Stimulated activated CD8-positive, alpha-beta memory T cell treated with anti-CD3 and anti-CD28 coated beads, Interleukin-7, amount 100 ng/mL, for 24 hours (primary cell): Measurements from ENCODE around the gene MARK1.

Experiments used
- DNase-seq: peaks from one replicate; pipeline ENCODE4 v3.0.0-alpha.2; 2020; ENCODE audit warnings: low read depth

Gene MARK1

GRCh38 chr1:220527908-220528678 is at the start of gene MARK1:
Gene MARK1 (plus strand): TSS chr1:220528136. CDS start chr1:220528823, 687 bp downstream.
- no peak for DNase-seq

- no peak for DNase-seq
Observed at GRCh38 chr1:220483700-220484099, 44.2 kb upstream of the MARK1 start.

GRCh38 chr1:220484135-220484534 is 43.8 kb upstream of the MARK1 start:
- no peak for DNase-seq

- no peak for DNase-seq
Observed at GRCh38 chr1:220485131-220485530, 42.8 kb upstream of the MARK1 start.

GRCh38 chr1:220485791-220486190 is 42.1 kb upstream of the MARK1 start:
- DNase-seq: no peak

- no peak for DNase-seq
Observed at GRCh38 chr1:220487297-220487820, 40.6 kb upstream of the MARK1 start.

- no peak for DNase-seq
Observed at GRCh38 chr1:220491891-220492290, 36.0 kb upstream of the MARK1 start.

GRCh38 chr1:220497220-220497947 is 30.6 kb upstream of the MARK1 start:
- DNase-seq: no peak

- DNase-seq: no peak
Observed at GRCh38 chr1:220498188-220498587, 29.7 kb upstream of the MARK1 start.

GRCh38 chr1:220500372-220500771 is 27.6 kb upstream of the MARK1 start:
- no peak for DNase-seq

- no peak for DNase-seq
Observed at GRCh38 chr1:220504329-220504728, 23.6 kb upstream of the MARK1 start.

- DNase-seq: no peak
Observed at GRCh38 chr1:220507085-220507484, 20.9 kb upstream of the MARK1 start.

GRCh38 chr1:220511179-220511578 is 16.8 kb upstream of the MARK1 start:
- DNase-seq: no peak

GRCh38 chr1:220511785-220512184 is 16.2 kb upstream of the MARK1 start:
- no peak for DNase-seq

- no peak for DNase-seq
Observed at GRCh38 chr1:220513834-220514233, 14.1 kb upstream of the MARK1 start.

- no peak for DNase-seq
Observed at GRCh38 chr1:220514256-220514655, 13.7 kb upstream of the MARK1 start.

- no peak for DNase-seq
Observed at GRCh38 chr1:220516014-220516721, 11.8 kb upstream of the MARK1 start.

- no peak for DNase-seq
Observed at GRCh38 chr1:220516722-220517042, 11.3 kb upstream of the MARK1 start.

- DNase-seq: no peak
Observed at GRCh38 chr1:220521778-220522177, 6.2 kb upstream of the MARK1 start.

- no peak for DNase-seq
Observed at GRCh38 chr1:220526294-220526693, 1.6 kb upstream of the MARK1 start.

- DNase-seq: no peak
Observed at GRCh38 chr1:220527279-220527907, 543 bp upstream of the MARK1 start.
